Neural cell (in vitro differentiated cells): Measurements from ENCODE around the gene PROCA1. TPM values are rescaled to one million over a fixed set of nuclear protein-coding genes. Genes with fewer than 3 reads are reported as not detected.

Experiments used
- H2AFZ ChIP-seq: fragments of 200-600, 300-800 bp; sonication (generic), shearing (Covaris generic); 2 replicates; pipeline ENCODE4 v1.6.0; 2014; ENCODE audit warnings: low read depth, mild to moderate bottlenecking, antibody characterized with exemption, low read length, moderate library complexity
- H3F3A ChIP-seq: fragments of 200-600 bp; shearing (Covaris generic); 2 replicates; pipeline ENCODE4 v1.6.1; 2016; ENCODE audit warnings: mild to moderate bottlenecking, moderate library complexity, mixed read lengths, antibody characterized with exemption, low read length; ENCODE audit not compliant: insufficient read depth, poor library complexity, severe bottlenecking
- H3K27ac ChIP-seq: fragments of 200-600, 300-800 bp; sonication (generic), shearing (Covaris generic); 2 replicates; pipeline ENCODE4 v1.5.1; 2014; ENCODE audit warnings: mild to moderate bottlenecking, low read length, moderate library complexity
- H3K27me3 ChIP-seq: fragments of 300-800, 200-600 bp; sonication (generic), shearing (Covaris generic); 2 replicates; pipeline ENCODE4 v1.6.0; 2014; ENCODE audit warnings: mild to moderate bottlenecking, low read depth, low read length, moderate library complexity; ENCODE audit not compliant: insufficient read depth
- H3K36me3 ChIP-seq: fragments of 300-800, 200-600 bp; sonication (generic), shearing (Covaris generic); 2 replicates; pipeline ENCODE4 v1.5.1; 2014; ENCODE audit warnings: mild to moderate bottlenecking, antibody characterized with exemption, low read length, moderate library complexity; ENCODE audit not compliant: insufficient read depth
- H3K4me2 ChIP-seq: fragments of 300-800, 200-600 bp; sonication (generic), shearing (Covaris generic); 2 replicates; pipeline ENCODE4 v1.6.0; 2014; ENCODE audit warnings: mild to moderate bottlenecking, low read length
- H3K4me3 ChIP-seq: fragments of 300-800, 200-600 bp; sonication (generic), shearing (Covaris generic); 2 replicates; pipeline ENCODE4 v1.5.1; 2014; ENCODE audit warnings: mild to moderate bottlenecking, low read length, moderate library complexity
- H3K79me2 ChIP-seq: fragments of 200-600 bp; shearing (Covaris generic); replicated peaks from 2 replicates; pipeline ENCODE4 v1.6.0; 2014; ENCODE audit warnings: mild to moderate bottlenecking, low read length, moderate library complexity; ENCODE audit not compliant: insufficient read depth
- H3K9ac ChIP-seq: fragments of 300-800, 200-600 bp; sonication (generic), shearing (Covaris generic); 2 replicates; pipeline ENCODE4 v1.6.1; 2016; ENCODE audit warnings: mild to moderate bottlenecking, low read length, mixed read lengths
- H3K9me2 ChIP-seq: fragments of 200-600 bp; shearing (Covaris generic); 2 replicates; pipeline ENCODE4 v1.6.1; 2016; ENCODE audit warnings: mild to moderate bottlenecking, low read length, mixed read lengths; ENCODE audit not compliant: insufficient read depth
- H3K9me3 ChIP-seq: fragments of 200-600, 300-800 bp; sonication (generic), shearing (Covaris generic); 2 replicates; pipeline ENCODE4 v1.6.1; 2016; ENCODE audit warnings: mild to moderate bottlenecking, mixed run types, low read length, moderate library complexity, mixed read lengths
- H4K20me1 ChIP-seq: fragments of 200-600 bp; shearing (Covaris generic); 2 replicates; pipeline ENCODE4 v1.6.1; 2016; ENCODE audit warnings: mild to moderate bottlenecking, mixed run types; ENCODE audit not compliant: insufficient read depth
- EP300 ChIP-seq: fragments of 450-650 bp; conservative IDR thresholded peaks from 2 replicates; pipeline ENCODE4 v1.6.1; 2014; ENCODE audit warnings: antibody characterized with exemption, mild to moderate bottlenecking, moderate library complexity; ENCODE audit not compliant: poor library complexity, severe bottlenecking
- EZH2 ChIP-seq: fragments of 200-600, 300-800 bp; shearing (Covaris generic), sonication (generic); IDR thresholded peaks from 2 replicates; pipeline ENCODE4 v1.6.1; 2014; ENCODE audit warnings: antibody characterized with exemption, low read length, borderline replicate concordance, mild to moderate bottlenecking; ENCODE audit not compliant: insufficient read depth, poor library complexity, severe bottlenecking
- MXI1 ChIP-seq: fragments of 450-650 bp; conservative IDR thresholded peaks from 2 replicates; pipeline ENCODE4 v1.6.1; 2014; ENCODE audit warnings: antibody characterized with exemption, mild to moderate bottlenecking; ENCODE audit not compliant: poor library complexity, severe bottlenecking
- POLR2AphosphoS5 ChIP-seq: IDR thresholded peaks from 2 replicates; pipeline ENCODE4 v1.6.1; 2012
- RAD21 ChIP-seq: fragments of 450-650 bp; conservative IDR thresholded peaks from 2 replicates; pipeline ENCODE4 v1.6.1; 2014; ENCODE audit warnings: antibody characterized with exemption, mild to moderate bottlenecking, moderate library complexity
- REST ChIP-seq: IDR thresholded peaks from 2 replicates; pipeline ENCODE4 v1.6.1; 2012; ENCODE audit warnings: borderline replicate concordance
- SMC3 ChIP-seq: fragments of 450-650 bp; conservative IDR thresholded peaks from 2 replicates; pipeline ENCODE4 v1.6.1; 2014; ENCODE audit warnings: antibody characterized with exemption, mild to moderate bottlenecking, moderate library complexity; ENCODE audit not compliant: poor library complexity
- TAF1 ChIP-seq: IDR thresholded peaks from 2 replicates; pipeline ENCODE4 v1.6.1; 2012; ENCODE audit warnings: low read depth
- polyA plus RNA-seq: library from polyadenylated mRNA; depleted of rRNA; stranded (reverse); fragments of >200 nt; gene quantifications from 2 replicates; pipeline ENCODE4 v1.2.3, GENCODE V29; 2014
- TF ChIP-seq, protein P1 (sequence below): fragments of 450-650 bp; IDR thresholded peaks from 2 replicates; pipeline ENCODE4 v1.5.1; 2014; ENCODE audit warnings: antibody characterized with exemption, mild to moderate bottlenecking, moderate library complexity; ENCODE audit not compliant: poor library complexity, severe bottlenecking

PROCA1 gene
- polyA plus RNA-seq, 1 donor from 2014 or later: 20.7 TPM

DNA sequence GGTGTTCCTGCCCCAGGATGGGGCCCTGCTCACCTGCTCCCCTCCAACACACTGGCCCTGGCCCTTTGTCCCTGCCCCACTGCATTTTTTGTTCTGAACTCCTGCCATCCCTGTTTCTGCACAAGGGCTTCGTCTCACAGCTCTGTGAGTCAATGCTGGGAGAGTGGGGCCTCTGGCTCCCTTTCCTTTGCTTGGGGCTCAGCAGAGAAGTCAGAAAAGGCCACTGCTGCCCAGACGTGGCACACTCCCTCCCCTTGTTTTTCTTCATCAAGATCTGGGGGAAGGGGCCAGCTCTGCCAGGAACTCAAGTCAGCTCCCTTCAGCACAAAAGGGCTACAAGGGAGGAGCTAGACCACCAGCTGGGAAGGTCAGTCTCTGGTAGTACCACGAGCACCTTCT is 8.9 kb downstream of the PROCA1 start:
- H3K9ac ChIP-seq: no peak overlapping the region
- H3K27me3 ChIP-seq: no peaks in the 10 kb centered on the region
- no peak overlapping the region for H3K4me2 ChIP-seq
- H3K36me3 ChIP-seq: peaks cover 5% of the 10 kb centered on the region
- H3K9me3 ChIP-seq: no peaks in the 10 kb centered on the region
- no peak overlapping the region for H3K4me3 ChIP-seq
- no peak overlapping the region for H2AFZ ChIP-seq
- no peak overlapping the region for H3K27ac ChIP-seq
- H3K79me2 ChIP-seq: no peaks in the 10 kb centered on the region
- no peaks in the 10 kb centered on the region for H3K9me2 ChIP-seq
- no peak for TF ChIP-seq EZH2
- TF ChIP-seq, protein P1, sequence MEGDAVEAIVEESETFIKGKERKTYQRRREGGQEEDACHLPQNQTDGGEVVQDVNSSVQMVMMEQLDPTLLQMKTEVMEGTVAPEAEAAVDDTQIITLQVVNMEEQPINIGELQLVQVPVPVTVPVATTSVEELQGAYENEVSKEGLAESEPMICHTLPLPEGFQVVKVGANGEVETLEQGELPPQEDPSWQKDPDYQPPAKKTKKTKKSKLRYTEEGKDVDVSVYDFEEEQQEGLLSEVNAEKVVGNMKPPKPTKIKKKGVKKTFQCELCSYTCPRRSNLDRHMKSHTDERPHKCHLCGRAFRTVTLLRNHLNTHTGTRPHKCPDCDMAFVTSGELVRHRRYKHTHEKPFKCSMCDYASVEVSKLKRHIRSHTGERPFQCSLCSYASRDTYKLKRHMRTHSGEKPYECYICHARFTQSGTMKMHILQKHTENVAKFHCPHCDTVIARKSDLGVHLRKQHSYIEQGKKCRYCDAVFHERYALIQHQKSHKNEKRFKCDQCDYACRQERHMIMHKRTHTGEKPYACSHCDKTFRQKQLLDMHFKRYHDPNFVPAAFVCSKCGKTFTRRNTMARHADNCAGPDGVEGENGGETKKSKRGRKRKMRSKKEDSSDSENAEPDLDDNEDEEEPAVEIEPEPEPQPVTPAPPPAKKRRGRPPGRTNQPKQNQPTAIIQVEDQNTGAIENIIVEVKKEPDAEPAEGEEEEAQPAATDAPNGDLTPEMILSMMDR: no peak
- TF ChIP-seq POLR2AphosphoS5: no peak
- TF ChIP-seq SMC3: no peak
- no peak for TF ChIP-seq TAF1
- no peak for TF ChIP-seq RAD21
- TF ChIP-seq EP300: no peak
- no peak for TF ChIP-seq MXI1
- TF ChIP-seq REST: no peak
- H3F3A ChIP-seq: no peaks in the 10 kb centered on the region
- H4K20me1 ChIP-seq: no peaks in the 10 kb centered on the region

GRCh38 chr17:28702026-28702751 is 9.5 kb downstream of the PROCA1 start:
- Histone ChIP-seq H3K79me2 (no peaks in the 10 kb centered on the region), H3K4me2 (no peak overlapping the region), H3K9me3 (no peaks in the 10 kb centered on the region), H3K36me3 (peaks cover 5% of the 10 kb centered on the region), H4K20me1 (no peaks in the 10 kb centered on the region), H3K27ac (no peak overlapping the region), H3K9ac (no peak overlapping the region), H3K9me2 (no peaks in the 10 kb centered on the region), H3F3A (no peaks in the 10 kb centered on the region), H3K27me3 (no peaks in the 10 kb centered on the region), H2AFZ (no peak overlapping the region), H3K4me3 (no peak overlapping the region)
- TF ChIP-seq, protein P1: no peak
- TF ChIP-seq REST: no peak
- no peak for TF ChIP-seq TAF1
- TF ChIP-seq MXI1: no peak
- TF ChIP-seq SMC3: no peak
- no peak for TF ChIP-seq POLR2AphosphoS5
